Ovary (tissue), 3 donors: Measurements from ENCODE around the gene PLEKHH1.
A peak's percentile ranks its signal among the peaks of the same experiment; 100 is the strongest.

ENCODE experiments used
- EP300 ChIP-seq: sonication (generic); formaldehyde crosslinking; IDR thresholded peaks from one replicate; pipeline ENCODE4 v1.6.1; 2017; ENCODE audit warnings: antibody characterized with exemption
- POLR2A ChIP-seq: fragments of 450-650 bp; IDR thresholded peaks from one replicate; pipeline ENCODE4 v1.6.1; 2017; ENCODE audit warnings: antibody characterized with exemption, mild to moderate bottlenecking, moderate library complexity
- TF ChIP-seq, protein P1 (sequence below), 3 donors: fragments of 450-650 bp in 2 of 3; fragments of 200-600 bp in 1 of 3; IDR thresholded peaks; one replicate each; pipeline versions ENCODE4 v1.5.1 to v1.8.0; 2016 to 2022; ENCODE audit warnings: antibody characterized with exemption in 3 of 3, mild to moderate bottlenecking in 1 of 3
- donor health status: DM: no; HTN: no; CAD: no.

DNA sequence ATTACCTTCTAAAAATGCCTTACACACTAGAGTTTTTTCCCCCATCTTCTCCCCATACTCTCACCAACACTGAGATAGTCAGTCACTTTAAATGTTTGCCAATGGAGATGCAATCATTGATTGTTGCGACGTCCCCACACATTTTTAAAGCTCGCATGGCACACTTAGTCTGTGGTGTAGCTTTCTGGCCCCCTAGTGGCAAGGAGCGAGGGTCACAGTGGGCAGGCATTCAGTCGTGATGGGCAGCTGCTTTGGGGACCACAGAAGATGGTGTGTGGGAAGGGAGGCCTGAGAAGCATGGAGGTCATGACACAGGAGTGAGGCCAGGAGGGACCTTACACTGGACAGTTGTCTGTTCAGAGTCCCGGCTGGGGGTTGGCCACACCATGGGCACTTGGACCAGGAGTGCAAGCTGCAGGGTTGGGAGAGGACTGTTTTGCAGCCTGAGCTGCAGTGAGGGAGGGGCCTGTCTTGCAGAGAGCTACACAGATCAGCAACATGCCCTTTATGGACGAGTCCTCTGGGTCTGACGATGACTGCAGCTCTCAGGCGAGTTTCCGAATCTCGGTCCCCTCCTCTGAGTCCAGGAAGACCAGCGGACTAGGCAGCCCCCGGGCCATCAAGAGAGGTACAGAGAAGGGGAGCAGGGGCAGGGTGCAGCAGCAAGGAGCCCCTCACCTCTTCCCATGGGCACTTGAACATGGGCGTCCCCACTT lies 38.3 kb downstream of the PLEKHH1 start:
- TF ChIP-seq POLR2A (no peak), EP300 (no peak)
- TF ChIP-seq, protein P1, sequence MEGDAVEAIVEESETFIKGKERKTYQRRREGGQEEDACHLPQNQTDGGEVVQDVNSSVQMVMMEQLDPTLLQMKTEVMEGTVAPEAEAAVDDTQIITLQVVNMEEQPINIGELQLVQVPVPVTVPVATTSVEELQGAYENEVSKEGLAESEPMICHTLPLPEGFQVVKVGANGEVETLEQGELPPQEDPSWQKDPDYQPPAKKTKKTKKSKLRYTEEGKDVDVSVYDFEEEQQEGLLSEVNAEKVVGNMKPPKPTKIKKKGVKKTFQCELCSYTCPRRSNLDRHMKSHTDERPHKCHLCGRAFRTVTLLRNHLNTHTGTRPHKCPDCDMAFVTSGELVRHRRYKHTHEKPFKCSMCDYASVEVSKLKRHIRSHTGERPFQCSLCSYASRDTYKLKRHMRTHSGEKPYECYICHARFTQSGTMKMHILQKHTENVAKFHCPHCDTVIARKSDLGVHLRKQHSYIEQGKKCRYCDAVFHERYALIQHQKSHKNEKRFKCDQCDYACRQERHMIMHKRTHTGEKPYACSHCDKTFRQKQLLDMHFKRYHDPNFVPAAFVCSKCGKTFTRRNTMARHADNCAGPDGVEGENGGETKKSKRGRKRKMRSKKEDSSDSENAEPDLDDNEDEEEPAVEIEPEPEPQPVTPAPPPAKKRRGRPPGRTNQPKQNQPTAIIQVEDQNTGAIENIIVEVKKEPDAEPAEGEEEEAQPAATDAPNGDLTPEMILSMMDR (IDR thresholded peaks at IDR 0.05): peak in 1 of 3 donors; percentile 43
